ENCODE measurements around the gene LSM3. TPM values are rescaled to one million over a fixed set of nuclear protein-coding genes. Genes with fewer than 3 reads are reported as not detected.

Gene LSM3
- total and polyA plus RNA-seq, 2 of the 4 experiments (the other 2 are of a cell fraction), result 3.4 to 11.5 TPM

- no peak overlapping the region for H3K9ac ChIP-seq (ENCODE audit: low read depth, low read length)
- intact Hi-C loops (cut with micrococcal nuclease) (no loop called here), dilution Hi-C loops (cut with HindIII; ENCODE audit: low sequenced_read_pairs, unreplicated experiment) (no loop called here), in situ Hi-C loops (cut with MboI; ENCODE audit: low sequenced_read_pairs) (loop anchor here (25.0 kb wide), 1 partner anchor 93 kb away; no protein-coding TSS in a partner anchor)
- DNase-seq, result no peak
- POLR2A ChIA-PET (ENCODE audit: unreplicated experiment), result no interaction called here
- H2BK20ac ChIP-seq (ENCODE audit: low read depth, low read length), result no peak overlapping the region
- H3K36me3 ChIP-seq (ENCODE audit: control insufficient read depth, insufficient read depth, low read length), result peaks cover 73% of the 10 kb centered on the region
- H3K27me3 ChIP-seq (ENCODE audit: control insufficient read depth, insufficient read depth, low read length), result no peaks in the 10 kb centered on the region
- H3K14ac ChIP-seq (replicated peaks; ENCODE audit: low read depth, low read length), result no peak overlapping the region
- H4K20me1 ChIP-seq (ENCODE audit: insufficient read depth, low read length), result peaks cover 32% of the 10 kb centered on the region
- H2BK15ac ChIP-seq (ENCODE audit: low read depth, low read length), result no peak overlapping the region
- H3K9me1 ChIP-seq (ENCODE audit: insufficient read depth, low read length), result peaks cover 27% of the 10 kb centered on the region
- H3K27ac ChIP-seq (ENCODE audit: insufficient read depth, low read length), result no peak overlapping the region
- no peaks in the 10 kb centered on the region for H3K9me3 ChIP-seq (ENCODE audit: control insufficient read depth, insufficient read depth, low read length)
- H3K79me1 ChIP-seq (ENCODE audit: low read depth in 1 of 2, low read length in 2 of 2), result peaks cover 19 to 63% of the 10 kb centered on the region in 2 experiments
- no peak for TF ChIP-seq POLR2A (IDR thresholded peaks at IDR 0.05; ENCODE audit: low read depth, low read length)
- TF ChIP-seq, protein P1, sequence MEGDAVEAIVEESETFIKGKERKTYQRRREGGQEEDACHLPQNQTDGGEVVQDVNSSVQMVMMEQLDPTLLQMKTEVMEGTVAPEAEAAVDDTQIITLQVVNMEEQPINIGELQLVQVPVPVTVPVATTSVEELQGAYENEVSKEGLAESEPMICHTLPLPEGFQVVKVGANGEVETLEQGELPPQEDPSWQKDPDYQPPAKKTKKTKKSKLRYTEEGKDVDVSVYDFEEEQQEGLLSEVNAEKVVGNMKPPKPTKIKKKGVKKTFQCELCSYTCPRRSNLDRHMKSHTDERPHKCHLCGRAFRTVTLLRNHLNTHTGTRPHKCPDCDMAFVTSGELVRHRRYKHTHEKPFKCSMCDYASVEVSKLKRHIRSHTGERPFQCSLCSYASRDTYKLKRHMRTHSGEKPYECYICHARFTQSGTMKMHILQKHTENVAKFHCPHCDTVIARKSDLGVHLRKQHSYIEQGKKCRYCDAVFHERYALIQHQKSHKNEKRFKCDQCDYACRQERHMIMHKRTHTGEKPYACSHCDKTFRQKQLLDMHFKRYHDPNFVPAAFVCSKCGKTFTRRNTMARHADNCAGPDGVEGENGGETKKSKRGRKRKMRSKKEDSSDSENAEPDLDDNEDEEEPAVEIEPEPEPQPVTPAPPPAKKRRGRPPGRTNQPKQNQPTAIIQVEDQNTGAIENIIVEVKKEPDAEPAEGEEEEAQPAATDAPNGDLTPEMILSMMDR (conservative IDR thresholded peaks at IDR 0.05; ENCODE audit: low read depth, low read length), result no peak
- no peak for TF ChIP-seq MAZ (IDR thresholded peaks at IDR 0.05; ENCODE audit: borderline replicate concordance, low read depth, low read length)
- no peak for TF ChIP-seq BHLHE40 (IDR thresholded peaks at IDR 0.05; ENCODE audit: low read depth, low read length)
- TF ChIP-seq USF2 (IDR thresholded peaks at IDR 0.05; ENCODE audit: low read depth, low read length), result no peak
- TF ChIP-seq, protein P2, sequence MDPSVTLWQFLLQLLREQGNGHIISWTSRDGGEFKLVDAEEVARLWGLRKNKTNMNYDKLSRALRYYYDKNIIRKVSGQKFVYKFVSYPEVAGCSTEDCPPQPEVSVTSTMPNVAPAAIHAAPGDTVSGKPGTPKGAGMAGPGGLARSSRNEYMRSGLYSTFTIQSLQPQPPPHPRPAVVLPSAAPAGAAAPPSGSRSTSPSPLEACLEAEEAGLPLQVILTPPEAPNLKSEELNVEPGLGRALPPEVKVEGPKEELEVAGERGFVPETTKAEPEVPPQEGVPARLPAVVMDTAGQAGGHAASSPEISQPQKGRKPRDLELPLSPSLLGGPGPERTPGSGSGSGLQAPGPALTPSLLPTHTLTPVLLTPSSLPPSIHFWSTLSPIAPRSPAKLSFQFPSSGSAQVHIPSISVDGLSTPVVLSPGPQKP (IDR thresholded peaks at IDR 0.05; ENCODE audit: borderline replicate concordance, low read depth, low read length), result no peak
- no peak for TF ChIP-seq MXI1 (IDR thresholded peaks at IDR 0.05; ENCODE audit: borderline replicate concordance, low read depth, low read length)
- no peak for TF ChIP-seq RCOR1 (IDR thresholded peaks at IDR 0.05; ENCODE audit: insufficient replicate concordance, low read length)
- no peak for TF ChIP-seq SMC3 (IDR thresholded peaks at IDR 0.05; ENCODE audit: low read depth, low read length)
- TF ChIP-seq NFE2L2 (IDR thresholded peaks at IDR 0.05; ENCODE audit: low read depth, low read length), result no peak
- TF ChIP-seq MAFK (IDR thresholded peaks at IDR 0.05; ENCODE audit: low read depth, low read length), result no peak
- TF ChIP-seq CEBPB (IDR thresholded peaks at IDR 0.05; ENCODE audit: low read depth, low read length), result no peak
- TF ChIP-seq FOS (IDR thresholded peaks at IDR 0.05; ENCODE audit: low read depth, low read length), result no peak
- no peak for TF ChIP-seq RFX5 (IDR thresholded peaks at IDR 0.05; ENCODE audit: low read depth, low read length)
- TF ChIP-seq RAD21 (IDR thresholded peaks at IDR 0.05; ENCODE audit: low read length), result no peak
- TF ChIP-seq CHD1 (IDR thresholded peaks at IDR 0.05; ENCODE audit: low read depth, low read length), result no peak
- H4K8ac ChIP-seq (ENCODE audit: low read depth in 2 of 2, low read length in 2 of 2), result no peak overlapping the region
- WGBS, 2 experiments (ENCODE audit: extremely low coverage in 2 of 2, insufficient read length in 1 of 2), result 94% methylated on average over 2 of the region's 12 CpGs; no CpG with 5 or more reads in 1 of the 2 experiments
- no peak overlapping the region for H2AK9ac ChIP-seq (replicated peaks; ENCODE audit: low read depth, low read length, poor library complexity)
- H2AK5ac ChIP-seq (ENCODE audit: low read depth, low read length), result no peak overlapping the region
- no peak overlapping the region for H3K18ac ChIP-seq (ENCODE audit: low read depth, low read length)
- ATAC-seq (ENCODE audit: low read depth), result no peak
- BruUV-seq (replicated peaks), result no TSS peak
- no peak overlapping the region for H3K4me2 ChIP-seq (ENCODE audit: low read depth, low read length)
- no peak overlapping the region for H2AFZ ChIP-seq (replicated peaks; ENCODE audit: low read length, poor library complexity)
- H3K56ac ChIP-seq (ENCODE audit: extremely low read depth, insufficient read depth, low read length), result no peak overlapping the region
- no peak overlapping the region for H3K4me3 ChIP-seq (ENCODE audit: insufficient read depth, low read depth, low read length)
- no peak overlapping the region for H2BK120ac ChIP-seq (ENCODE audit: low read depth, low read length)
- no peak overlapping the region for H4K91ac ChIP-seq (ENCODE audit: insufficient read depth, low read depth, low read length)
- no peak overlapping the region for H3K4ac ChIP-seq (ENCODE audit: low read depth, low read length)
- no peak overlapping the region for H4K5ac ChIP-seq (ENCODE audit: low read depth, low read length)
- H2BK5ac ChIP-seq (ENCODE audit: low read depth, low read length, poor library complexity, severe bottlenecking), result no peak overlapping the region
- H3K4me1 ChIP-seq (ENCODE audit: control insufficient read depth, insufficient read depth, low read length), result peaks cover 11% of the 10 kb centered on the region
- H3K23ac ChIP-seq (ENCODE audit: low read depth, low read length), result no peak overlapping the region
- CTCF ChIA-PET, result no interaction called here
Measured at GRCh38 chr3:14130707-14131106, 47.9 kb upstream of the LSM3 start.
